ENCODE data around the gene ACTL10. TPM values are rescaled to one million over a fixed set of nuclear protein-coding genes. Genes with fewer than 3 reads are reported as not detected.

The ACTL10 gene
- total and polyA plus RNA-seq, 2 of the 13 experiments (the other 11 are each of a cell fraction or from before 2014, with no cell fraction given): not detected

- TF ChIP-seq ZNF547 (CRISPR knock-in tag; IDR thresholded peaks at IDR 0.05): peak; percentile 91
- TF ChIP-seq ELF4 (CRISPR knock-in tag; IDR thresholded peaks at IDR 0.05; ENCODE audit: borderline replicate concordance): no peak
- TF ChIP-seq, protein P1, sequence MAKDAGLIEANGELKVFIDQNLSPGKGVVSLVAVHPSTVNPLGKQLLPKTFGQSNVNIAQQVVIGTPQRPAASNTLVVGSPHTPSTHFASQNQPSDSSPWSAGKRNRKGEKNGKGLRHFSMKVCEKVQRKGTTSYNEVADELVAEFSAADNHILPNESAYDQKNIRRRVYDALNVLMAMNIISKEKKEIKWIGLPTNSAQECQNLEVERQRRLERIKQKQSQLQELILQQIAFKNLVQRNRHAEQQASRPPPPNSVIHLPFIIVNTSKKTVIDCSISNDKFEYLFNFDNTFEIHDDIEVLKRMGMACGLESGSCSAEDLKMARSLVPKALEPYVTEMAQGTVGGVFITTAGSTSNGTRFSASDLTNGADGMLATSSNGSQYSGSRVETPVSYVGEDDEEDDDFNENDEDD (CRISPR knock-in tag; IDR thresholded peaks at IDR 0.05; ENCODE audit: borderline replicate concordance): peak; percentile 64; the same call in 1 of the 2 replicates
- TF ChIP-seq SIX4 (CRISPR knock-in tag; IDR thresholded peaks at IDR 0.05): 0 out of 2 replicates have a peak, but pooled peaks have one; percentile 5
- peak; percentile 93 for TF ChIP-seq ZNF607 (CRISPR knock-in tag; IDR thresholded peaks at IDR 0.05; ENCODE audit: borderline replicate concordance)
- TF ChIP-seq ZZZ3 (CRISPR knock-in tag; IDR thresholded peaks at IDR 0.05; ENCODE audit: borderline replicate concordance): peak; percentile 73; the same call in 1 of the 2 replicates
- no peak; the same call in 1 of the 2 replicates for TF ChIP-seq HOXA9 (CRISPR knock-in tag; IDR thresholded peaks at IDR 0.05; ENCODE audit: borderline replicate concordance)
- peak; percentile 85; the same call in 1 of the 2 replicates for TF ChIP-seq ZNF83 (CRISPR knock-in tag; IDR thresholded peaks at IDR 0.05; ENCODE audit: borderline replicate concordance)
- TF ChIP-seq ZNF576 (CRISPR knock-in tag; IDR thresholded peaks at IDR 0.05): no peak
- TF ChIP-seq ZNF670 (CRISPR knock-in tag; IDR thresholded peaks at IDR 0.05; ENCODE audit: borderline replicate concordance): peak; percentile 91; the same call in 1 of the 2 replicates
- TF ChIP-seq, protein P2, sequence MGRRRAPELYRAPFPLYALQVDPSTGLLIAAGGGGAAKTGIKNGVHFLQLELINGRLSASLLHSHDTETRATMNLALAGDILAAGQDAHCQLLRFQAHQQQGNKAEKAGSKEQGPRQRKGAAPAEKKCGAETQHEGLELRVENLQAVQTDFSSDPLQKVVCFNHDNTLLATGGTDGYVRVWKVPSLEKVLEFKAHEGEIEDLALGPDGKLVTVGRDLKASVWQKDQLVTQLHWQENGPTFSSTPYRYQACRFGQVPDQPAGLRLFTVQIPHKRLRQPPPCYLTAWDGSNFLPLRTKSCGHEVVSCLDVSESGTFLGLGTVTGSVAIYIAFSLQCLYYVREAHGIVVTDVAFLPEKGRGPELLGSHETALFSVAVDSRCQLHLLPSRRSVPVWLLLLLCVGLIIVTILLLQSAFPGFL (CRISPR knock-in tag; IDR thresholded peaks at IDR 0.05): no peak
- no peak for TF ChIP-seq SP1 (IDR thresholded peaks at IDR 0.05)
- TF ChIP-seq SP1 (CRISPR knock-in tag; IDR thresholded peaks at IDR 0.05): peak; percentile 65
- TF ChIP-seq RARA (CRISPR knock-in tag; IDR thresholded peaks at IDR 0.05): 0 out of 2 replicates have a peak, but pooled peaks have one; percentile 12
- TF ChIP-seq ZNF792 (CRISPR knock-in tag; IDR thresholded peaks at IDR 0.05): no peak; the same call in 1 of the 2 replicates
- TF ChIP-seq, protein P3, sequence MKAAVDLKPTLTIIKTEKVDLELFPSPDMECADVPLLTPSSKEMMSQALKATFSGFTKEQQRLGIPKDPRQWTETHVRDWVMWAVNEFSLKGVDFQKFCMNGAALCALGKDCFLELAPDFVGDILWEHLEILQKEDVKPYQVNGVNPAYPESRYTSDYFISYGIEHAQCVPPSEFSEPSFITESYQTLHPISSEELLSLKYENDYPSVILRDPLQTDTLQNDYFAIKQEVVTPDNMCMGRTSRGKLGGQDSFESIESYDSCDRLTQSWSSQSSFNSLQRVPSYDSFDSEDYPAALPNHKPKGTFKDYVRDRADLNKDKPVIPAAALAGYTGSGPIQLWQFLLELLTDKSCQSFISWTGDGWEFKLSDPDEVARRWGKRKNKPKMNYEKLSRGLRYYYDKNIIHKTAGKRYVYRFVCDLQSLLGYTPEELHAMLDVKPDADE (CRISPR knock-in tag; IDR thresholded peaks at IDR 0.05): 0 out of 2 replicates have a peak, but pooled peaks have one; percentile 64
- 0 out of 2 replicates have a peak, but pooled peaks have one; percentile 49 for TF ChIP-seq NPAS2 (CRISPR knock-in tag; IDR thresholded peaks at IDR 0.05; ENCODE audit: borderline replicate concordance)
- TF ChIP-seq BRCA1 (CRISPR knock-in tag; IDR thresholded peaks at IDR 0.05): 0 out of 2 replicates have a peak, but pooled peaks have one; percentile 37
- TF ChIP-seq ATF3 (CRISPR knock-in tag; IDR thresholded peaks at IDR 0.05): peak; percentile 4; the same call in 1 of the 2 replicates
- TF ChIP-seq BRD4 (CRISPR knock-in tag; IDR thresholded peaks at IDR 0.05): peak; percentile 68; the same call in 1 of the 2 replicates
- peak; percentile 95 for TF ChIP-seq ZFY (CRISPR knock-in tag; IDR thresholded peaks at IDR 0.05)
- TF ChIP-seq ZFP1 (CRISPR knock-in tag; IDR thresholded peaks at IDR 0.05): peak; percentile 28; the same call in 1 of the 2 replicates
- TF ChIP-seq, protein P4, sequence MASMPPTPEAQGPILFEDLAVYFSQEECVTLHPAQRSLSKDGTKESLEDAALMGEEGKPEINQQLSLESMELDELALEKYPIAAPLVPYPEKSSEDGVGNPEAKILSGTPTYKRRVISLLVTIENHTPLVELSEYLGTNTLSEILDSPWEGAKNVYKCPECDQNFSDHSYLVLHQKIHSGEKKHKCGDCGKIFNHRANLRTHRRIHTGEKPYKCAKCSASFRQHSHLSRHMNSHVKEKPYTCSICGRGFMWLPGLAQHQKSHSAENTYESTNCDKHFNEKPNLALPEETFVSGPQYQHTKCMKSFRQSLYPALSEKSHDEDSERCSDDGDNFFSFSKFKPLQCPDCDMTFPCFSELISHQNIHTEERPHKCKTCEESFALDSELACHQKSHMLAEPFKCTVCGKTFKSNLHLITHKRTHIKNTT (CRISPR knock-in tag; IDR thresholded peaks at IDR 0.05): 0 out of 2 replicates have a peak, but pooled peaks have one; percentile 43
- no peak for TF ChIP-seq CREBL2 (CRISPR knock-in tag; IDR thresholded peaks at IDR 0.05; ENCODE audit: borderline replicate concordance)
- no peak for TF ChIP-seq ZNF672 (CRISPR knock-in tag; IDR thresholded peaks at IDR 0.05)
These were observed 7.8 kb downstream of the ACTL10 start, which contains the start of gene NECAB3 (continued) for GRCh38 chr20:33674294-33675135.
